ENCODE results near the gene CHKB. TPM values are rescaled to one million over a fixed set of nuclear protein-coding genes. Genes with fewer than 3 reads are reported as not detected.

Gene CHKB
- total and polyA plus RNA-seq, 7 donors, result 11.5 to 25.2 (median 13.6) TPM

GRCh38 chr22:50612528-50613221 lies 30.0 kb upstream of the CHKB start:
- no peak overlapping the region for H3K27ac ChIP-seq
- DNase-seq, result peak in 1 of 2 donors; percentile 52
- no peak for TF ChIP-seq CTCF (IDR thresholded peaks at IDR 0.05)
- no peaks in the 10 kb centered on the region for H3K36me3 ChIP-seq (ENCODE audit: insufficient read depth in 1 of 2, low read depth in 1 of 2)
- intact Hi-C loops (cut with DNase I), result no loop called here
- H3K27me3 ChIP-seq (ENCODE audit: insufficient read depth in 3 of 3, low read length in 2 of 3), result peaks cover 0 to 14% (median 3%) of the 10 kb centered on the region in 3 donors
- 36 to 60% (median 45%) methylated on average over 17 to 31 of the region's 31 CpGs for WGBS, 3 donors
- H3K4me1 ChIP-seq, result no peaks in the 10 kb centered on the region
- peak in 3 of 4 donors; percentile 56 to 75 (median 64) for ATAC-seq
- H3K4me3 ChIP-seq, result no peak overlapping the region
- H3K9me3 ChIP-seq, result no peaks in the 10 kb centered on the region

- intact Hi-C loops (cut with DNase I), result no loop called here
- Histone ChIP-seq H3K9me3 (no peaks in the 10 kb centered on the region), H3K4me3 (no peak overlapping the region), H3K4me1 (no peaks in the 10 kb centered on the region), H3K36me3 (ENCODE audit: insufficient read depth in 1 of 2, low read depth in 1 of 2) (no peaks in the 10 kb centered on the region), H3K27ac (no peak overlapping the region), H3K27me3 (ENCODE audit: insufficient read depth in 3 of 3, low read length in 2 of 3) (peaks cover 0 to 20% (median 3%) of the 10 kb centered on the region in 3 donors)
- ATAC-seq (no peak), DNase-seq (no peak)
- no peak for TF ChIP-seq CTCF (IDR thresholded peaks at IDR 0.05)
- WGBS, 3 donors, result 58 to 66% (median 58%) methylated on average over 6 of the region's 6 CpGs
Observed at GRCh38 chr22:50612168-50612527, 29.5 kb upstream of the CHKB start.

- 85 to 88% (median 87%) methylated on average over 26 of the region's 26 CpGs for WGBS, 3 donors
- intact Hi-C loops (cut with DNase I), result no loop called here
Observed at GRCh38 chr22:50611341-50612060, 28.9 kb upstream of the CHKB start.

GRCh38 chr22:50610581-50610980 lies 27.9 kb upstream of the CHKB start:
- DNase-seq (no peak), ATAC-seq (no peak)
- intact Hi-C loops (cut with DNase I), result no loop called here
- Histone ChIP-seq H3K4me1 (no peaks in the 10 kb centered on the region), H3K27me3 (ENCODE audit: insufficient read depth in 3 of 3, low read length in 2 of 3) (peaks cover 0 to 26% (median 3%) of the 10 kb centered on the region in 3 donors), H3K27ac (no peak overlapping the region), H3K4me3 (no peak overlapping the region), H3K36me3 (ENCODE audit: insufficient read depth in 1 of 2, low read depth in 1 of 2) (no peaks in the 10 kb centered on the region), H3K9me3 (no peaks in the 10 kb centered on the region)
- 86 to 90% (median 87%) methylated on average over 15 to 17 of the region's 17 CpGs for WGBS, 3 donors
- TF ChIP-seq CTCF (IDR thresholded peaks at IDR 0.05), result no peak

More at GRCh38 chr22:50611341-50612060, 28.9 kb upstream of the CHKB start:
- TF ChIP-seq CTCF (IDR thresholded peaks at IDR 0.05), result no peak
- Histone ChIP-seq H3K27ac (no peak overlapping the region), H3K27me3 (ENCODE audit: insufficient read depth in 3 of 3, low read length in 2 of 3) (peaks cover 0 to 21% (median 3%) of the 10 kb centered on the region in 3 donors), H3K4me1 (no peaks in the 10 kb centered on the region), H3K36me3 (ENCODE audit: insufficient read depth in 1 of 2, low read depth in 1 of 2) (no peaks in the 10 kb centered on the region), H3K4me3 (no peak overlapping the region), H3K9me3 (no peaks in the 10 kb centered on the region)
- ATAC-seq (no peak), DNase-seq (no peak)
